GM12873 (cell line): Measurements from ENCODE around the gene QRFP.

Experiments
- CTCF ChIP-seq: IDR thresholded peaks from 2 replicates; pipeline ENCODE4 v1.5.1; 2012; ENCODE audit warnings: low read depth, mild to moderate bottlenecking, moderate library complexity, low read length, control low read depth; ENCODE audit not compliant: insufficient read depth; ENCODE audit errors: missing control alignments

The QRFP gene

GRCh38 chr9:130890870-130891687 lies 5.5 kb downstream of the QRFP start:
- no peak for TF ChIP-seq CTCF

GRCh38 chr9:130890124-130890523 lies 6.5 kb downstream of the QRFP start:
- no peak for TF ChIP-seq CTCF

GRCh38 chr9:130888146-130888885 lies 8.3 kb downstream of the QRFP start:
- no peak for TF ChIP-seq CTCF

- no peak for TF ChIP-seq CTCF
Observed at GRCh38 chr9:130887494-130888144, 9.0 kb downstream of the QRFP start.

GRCh38 chr9:130886981-130887380 lies 9.6 kb downstream of the QRFP start:
- no peak for TF ChIP-seq CTCF

GRCh38 chr9:130885484-130886375 lies 10.9 kb downstream of the QRFP start:
- TF ChIP-seq CTCF: no peak
